HG03460 (cell line): ENCODE measurements around the gene OGFOD3.

Source experiments
- ATAC-seq: cut with Tn5 transposase; IDR thresholded peaks from one replicate; pipeline ENCODE4 v1.9.1; 2021; ENCODE audit not compliant: unreplicated experiment

Gene OGFOD3

DNA sequence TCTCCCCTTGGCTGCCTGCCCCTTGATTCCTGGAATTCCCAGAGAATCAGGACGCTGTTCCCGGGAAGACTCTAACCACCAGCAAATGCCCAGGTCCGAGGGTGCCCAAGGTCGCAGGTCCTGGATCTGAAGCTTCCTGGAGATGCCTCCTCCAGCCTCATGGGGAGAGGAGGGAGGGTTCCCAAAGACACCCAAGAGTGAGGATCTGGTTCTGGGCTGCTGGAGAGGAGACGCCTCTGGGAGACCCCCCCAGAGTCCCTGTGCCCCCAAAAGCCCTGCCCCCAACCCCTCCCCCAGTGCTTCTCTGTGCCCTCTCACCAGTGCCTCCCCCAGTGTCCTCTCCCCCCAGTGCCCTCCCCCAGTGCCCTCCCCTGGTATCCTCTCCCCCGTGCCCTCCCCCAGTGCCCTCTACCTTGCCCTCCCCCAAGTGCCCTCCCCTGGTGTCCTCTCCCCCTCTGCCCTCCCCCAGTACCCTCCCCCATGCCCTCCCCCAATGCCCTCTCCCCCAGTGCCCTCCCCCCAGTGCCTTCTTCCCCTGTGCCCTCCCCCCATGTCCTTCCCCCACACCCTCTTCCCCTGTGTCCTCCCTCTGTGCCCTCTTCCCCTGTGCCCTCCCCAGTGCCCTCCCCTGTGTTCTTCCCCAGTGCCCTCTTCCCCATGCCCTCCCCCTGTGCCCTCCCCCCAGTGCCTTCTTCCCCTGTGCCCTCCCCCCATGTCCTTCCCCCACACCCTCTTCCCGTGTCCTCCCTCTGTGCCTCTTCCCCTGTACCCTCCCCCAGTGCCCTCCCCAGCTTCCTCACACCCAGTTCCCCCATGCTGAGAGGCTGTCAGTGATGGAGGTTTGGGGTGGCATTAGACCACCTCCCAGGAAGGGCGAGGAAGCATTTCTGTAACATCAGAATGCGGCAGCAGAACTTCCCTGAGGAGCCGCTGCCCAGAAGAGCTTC, 78.5 kb downstream of the OGFOD3 start:
- ATAC-seq: no peak
